Measurements from ENCODE around the gene OR10D3. TPM values are rescaled to one million over a fixed set of nuclear protein-coding genes. Genes with fewer than 3 reads are reported as not detected.

OR10D3 gene
- total and polyA plus RNA-seq, 2 of the 8 experiments (the other 6 are each of a cell fraction or from before 2014, with no cell fraction given), result not detected

GRCh38 chr11:124194293-124195188 lies 11.4 kb downstream of the OR10D3 start (continued):
- TF ChIP-seq CHD7 (IDR thresholded peaks at IDR 0.05; ENCODE audit: insufficient replicate concordance, low read length), result no peak
- no peak for TF ChIP-seq CEBPB (IDR thresholded peaks at IDR 0.05; ENCODE audit: low read depth, low read length)
- no peak for TF ChIP-seq NANOG (IDR thresholded peaks at IDR 0.05; ENCODE audit: insufficient read depth, low read depth, low read length, poor library complexity, severe bottlenecking)
- TF ChIP-seq BACH1 (IDR thresholded peaks at IDR 0.05; ENCODE audit: low read length), result no peak
- no peak for TF ChIP-seq TCF12 (IDR thresholded peaks at IDR 0.05; ENCODE audit: low read depth, low read length)
- TF ChIP-seq CBX8 (IDR thresholded peaks at IDR 0.05; ENCODE audit: borderline replicate concordance, low read depth, low read length), result no peak
- no peak for TF ChIP-seq EP300 (IDR thresholded peaks at IDR 0.05; ENCODE audit: borderline replicate concordance in 1 of 2, low read depth in 2 of 2, low read length in 2 of 2)
